GM18505 (cell line): Measurements from ENCODE around the gene ACTRT2.

Source experiments
- ATAC-seq: cut with Tn5 transposase; IDR thresholded peaks from one replicate; pipeline ENCODE4 v1.9.1; 2021; ENCODE audit not compliant: unreplicated experiment
- POLR2A ChIP-seq: IDR thresholded peaks from 4 replicates; pipeline ENCODE4 v1.6.1; 2011; ENCODE audit warnings: borderline replicate concordance; ENCODE audit not compliant: insufficient read depth, insufficient read length; ENCODE audit errors: extremely low read depth

Gene ACTRT2

GRCh38 chr1:3020263-3020909 lies 881 bp upstream of the ACTRT2 start:
- ATAC-seq = no peak
- no peak for TF ChIP-seq POLR2A

GRCh38 chr1:3021801-3022401 lies 634 bp downstream of the ACTRT2 start:
- no peak for TF ChIP-seq POLR2A
- ATAC-seq = no peak

DNA sequence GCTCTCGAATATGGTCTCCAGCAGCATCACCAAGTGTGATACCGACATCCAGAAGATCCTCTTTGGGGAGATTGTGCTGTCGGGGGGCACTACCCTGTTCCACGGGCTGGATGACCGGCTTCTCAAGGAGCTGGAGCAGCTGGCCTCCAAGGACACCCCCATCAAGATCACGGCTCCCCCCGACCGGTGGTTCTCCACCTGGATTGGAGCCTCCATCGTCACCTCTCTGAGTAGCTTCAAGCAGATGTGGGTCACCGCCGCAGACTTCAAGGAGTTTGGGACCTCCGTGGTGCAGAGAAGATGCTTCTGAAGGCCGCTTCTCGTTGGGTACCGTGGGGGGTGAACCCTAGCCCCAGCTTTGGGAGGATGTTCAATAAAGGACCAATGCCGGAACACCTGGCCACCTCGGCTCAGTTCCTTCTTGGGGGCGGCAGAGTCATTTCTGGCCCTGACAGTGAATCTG lies 1.3 kb downstream of the ACTRT2 start:
- no peak for TF ChIP-seq POLR2A
- ATAC-seq = no peak

- TF ChIP-seq POLR2A = no peak
- no peak for ATAC-seq
These were observed 1.7 kb downstream of the ACTRT2 start for GRCh38 chr1:3022976-3023375.

DNA sequence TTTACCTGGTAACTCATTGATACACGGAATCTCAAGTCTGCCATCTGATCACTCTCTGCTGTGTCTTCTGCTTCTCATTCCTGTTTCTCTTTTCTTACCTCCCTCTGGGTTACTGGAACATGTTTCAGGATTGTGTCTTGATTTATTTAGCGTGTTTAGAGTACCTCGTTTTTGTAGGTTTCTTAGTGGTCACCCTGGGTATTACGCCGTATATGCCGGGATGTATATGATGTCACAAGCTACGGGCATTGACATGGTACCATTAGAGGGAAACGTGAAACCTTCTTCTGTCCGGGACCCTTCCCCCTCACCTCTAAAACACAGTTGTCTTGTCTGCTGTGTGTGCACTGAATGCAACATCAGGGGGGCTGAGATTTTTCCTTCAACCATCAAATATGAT lies 2.8 kb downstream of the ACTRT2 start:
- TF ChIP-seq POLR2A = no peak
- no peak for ATAC-seq

- ATAC-seq = no peak
- no peak for TF ChIP-seq POLR2A
These were observed 3.3 kb downstream of the ACTRT2 start for GRCh38 chr1:3024588-3024987.

DNA sequence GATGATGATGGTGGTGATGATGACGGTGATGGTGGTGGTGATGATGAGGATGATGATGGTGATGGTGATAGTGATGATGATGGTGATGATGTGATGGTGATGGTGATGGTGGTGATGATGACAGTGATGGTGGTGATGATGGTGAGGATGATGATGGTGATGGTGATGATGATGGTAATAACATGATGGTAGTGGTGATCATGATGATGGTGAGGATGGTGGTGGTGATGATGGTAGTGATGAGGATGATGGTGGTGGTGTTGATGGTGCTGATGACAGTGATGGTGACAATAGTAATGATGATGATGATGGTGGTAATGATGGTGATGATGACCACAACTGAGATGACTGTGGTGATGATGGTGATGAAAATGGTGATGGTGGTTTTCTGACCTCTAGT lies 4.9 kb downstream of the ACTRT2 start:
- ATAC-seq = no peak
- TF ChIP-seq POLR2A = no peak

DNA sequence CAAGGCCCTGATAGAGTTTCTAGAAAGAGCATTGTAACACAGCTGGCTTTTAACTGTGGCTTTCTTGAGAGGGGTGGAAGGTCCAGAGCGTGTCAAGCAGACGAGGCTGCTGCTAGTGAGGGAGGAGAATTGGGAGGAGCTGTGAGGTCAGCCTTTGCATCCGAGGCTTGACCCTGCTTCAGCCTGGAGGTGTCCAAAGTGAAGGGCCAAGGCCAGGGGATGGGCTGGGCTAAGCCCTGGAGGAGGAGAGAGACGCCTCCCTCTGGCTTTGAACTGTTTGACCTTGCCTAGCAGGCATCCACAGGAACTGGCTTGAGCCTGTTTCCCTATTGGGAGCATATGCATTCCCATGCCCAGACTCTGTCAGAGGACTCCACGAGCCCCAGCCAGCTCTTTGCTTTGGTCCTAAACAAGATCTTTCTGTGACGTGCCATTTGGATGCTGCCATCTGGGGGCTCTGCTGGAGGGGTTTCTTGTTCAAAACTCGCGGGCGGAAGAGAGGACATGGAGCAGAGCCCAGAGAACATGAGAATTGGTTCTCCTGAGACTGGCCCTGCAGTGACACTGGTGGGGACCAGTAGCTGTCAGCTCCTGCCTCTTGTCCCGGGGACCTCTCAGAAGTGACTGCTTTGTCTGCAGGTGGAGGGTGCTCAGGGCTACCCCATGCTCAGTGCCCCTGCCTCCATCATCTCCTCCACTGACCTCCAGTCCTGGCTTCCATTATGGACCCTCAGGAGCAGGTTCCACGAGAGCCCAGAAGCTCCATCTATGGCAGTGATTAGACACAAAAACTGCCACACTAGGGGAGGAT lies 5.5 kb downstream of the ACTRT2 start:
- no peak for ATAC-seq
- no peak for TF ChIP-seq POLR2A

GRCh38 chr1:3027611-3028371 lies 6.5 kb downstream of the ACTRT2 start:
- no peak for ATAC-seq
- TF ChIP-seq POLR2A = no peak

GRCh38 chr1:3028531-3029282 lies 7.4 kb downstream of the ACTRT2 start:
- TF ChIP-seq POLR2A = no peak
- no peak for ATAC-seq

- TF ChIP-seq POLR2A = no peak
- no peak for ATAC-seq
These were observed 8.3 kb downstream of the ACTRT2 start for GRCh38 chr1:3029481-3029961.

DNA sequence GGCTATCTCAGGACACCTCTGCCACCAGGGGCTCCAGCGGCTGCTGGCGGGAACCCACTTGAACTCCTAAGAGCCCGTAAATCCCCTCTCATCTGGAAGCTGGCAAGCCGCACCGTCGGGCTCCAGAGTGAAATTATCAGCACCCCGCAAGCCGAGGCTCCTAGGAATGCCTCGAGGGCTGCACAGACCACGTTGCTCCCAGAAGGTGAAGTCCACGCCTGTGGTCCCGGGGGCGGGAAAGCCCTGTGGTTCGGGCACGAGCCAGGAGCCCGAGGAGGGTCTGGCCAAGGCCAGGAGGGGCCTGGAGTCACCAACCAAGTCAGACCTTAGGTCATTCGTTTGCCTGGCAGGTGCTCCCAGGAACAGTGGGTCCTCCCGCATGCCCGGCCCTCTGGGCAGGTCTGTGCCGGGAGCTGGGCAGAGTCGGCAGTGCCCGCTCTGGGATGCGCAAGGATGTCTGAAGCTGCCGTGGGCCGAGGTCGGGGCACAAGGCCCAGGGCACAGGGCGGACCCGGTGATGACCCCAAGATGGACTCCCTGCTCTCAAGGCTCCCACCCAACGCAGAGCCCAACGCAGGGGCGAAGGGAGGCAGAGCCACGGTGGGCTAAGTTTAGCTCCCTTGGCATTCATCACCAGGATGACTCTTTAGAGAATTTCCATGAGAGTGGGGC lies 8.9 kb downstream of the ACTRT2 start:
- no peak for TF ChIP-seq POLR2A
- no peak for ATAC-seq
